ENCODE results near the gene CKB. TPM values are rescaled to one million over a fixed set of nuclear protein-coding genes. Genes with fewer than 3 reads are reported as not detected.

CKB gene
- total and polyA plus RNA-seq, 2 experiments from 2014 or later = 18.5 to 28.0 TPM

DNA sequence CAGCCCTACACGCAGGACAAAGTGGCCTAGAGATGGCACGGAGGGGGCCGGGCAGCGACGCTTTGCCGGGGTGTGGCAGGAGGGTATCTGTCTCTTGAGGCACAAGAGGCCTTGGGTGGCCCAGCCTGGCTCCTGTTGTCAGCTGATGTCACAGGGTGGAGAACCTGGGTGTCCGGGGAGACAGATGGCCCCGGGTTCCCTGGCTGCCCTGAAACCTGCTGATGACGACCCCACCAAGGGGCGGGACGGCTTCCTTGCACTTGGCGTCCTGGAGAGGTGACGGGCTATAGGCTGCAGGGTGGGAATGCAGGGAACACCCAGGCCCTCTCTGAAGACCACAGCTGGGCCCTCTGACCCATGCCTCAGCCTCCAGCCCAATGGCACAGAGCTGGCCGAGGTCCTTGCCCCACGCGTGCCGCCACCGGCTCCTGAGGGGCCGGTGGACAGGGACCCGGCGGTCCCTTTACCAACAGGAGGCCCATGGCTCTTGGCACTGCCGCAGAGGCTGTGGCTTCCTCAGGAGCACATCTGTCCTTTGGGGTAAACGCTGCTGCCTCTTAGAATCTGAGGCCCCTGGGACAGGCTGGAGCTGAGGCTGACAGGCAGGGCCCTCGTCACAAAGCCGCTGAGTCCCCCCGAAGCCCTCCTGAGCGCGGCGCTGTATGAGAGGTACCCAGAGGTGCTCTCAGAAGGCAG is 22.7 kb upstream of the CKB start:
- Histone ChIP-seq H3K79me2 (ENCODE audit: insufficient read depth) (no peaks in the 10 kb centered on the region; the same call in 1 of the 2 replicates), H3K4me2 (ENCODE audit: unreplicated experiment) (no peak overlapping the region), H3F3A (ENCODE audit: insufficient read depth) (peaks cover under 1% of the 10 kb centered on the region), H3K9ac (no peak overlapping the region), H2AFZ (no peak overlapping the region), H3K27me3 (replicated peaks; ENCODE audit: insufficient read depth) (no peaks in the 10 kb centered on the region), H3K4me1 (ENCODE audit: insufficient read depth) (peaks cover 31% of the 10 kb centered on the region), H3K4me3 (no peak overlapping the region), H3K36me3 (ENCODE audit: low read depth) (no peaks in the 10 kb centered on the region), H3K9me2 (ENCODE audit: insufficient read depth) (no peaks in the 10 kb centered on the region), H3K9me3 (ENCODE audit: low read depth) (no peaks in the 10 kb centered on the region), H3K27ac (no peak overlapping the region), H4K20me1 (ENCODE audit: insufficient read depth) (no peaks in the 10 kb centered on the region)
- 76 to 77% methylated on average over 27 of the region's 29 CpGs for WGBS, 2 experiments (ENCODE audit: low coverage in 1 of 2, low lambda C conversion rate in 2 of 2, missing lambda C conversion rate in 2 of 2)
- in situ Hi-C loops (cut with MboI) = no loop called here
- no peak for TF ChIP-seq EZH2phosphoT487 (IDR thresholded peaks at IDR 0.05; ENCODE audit: insufficient read depth, low read depth)
- no peak for TF ChIP-seq EZH2 (IDR thresholded peaks at IDR 0.05; ENCODE audit: insufficient read depth, poor library complexity, severe bottlenecking)
- DNase-seq = no peak

DNA sequence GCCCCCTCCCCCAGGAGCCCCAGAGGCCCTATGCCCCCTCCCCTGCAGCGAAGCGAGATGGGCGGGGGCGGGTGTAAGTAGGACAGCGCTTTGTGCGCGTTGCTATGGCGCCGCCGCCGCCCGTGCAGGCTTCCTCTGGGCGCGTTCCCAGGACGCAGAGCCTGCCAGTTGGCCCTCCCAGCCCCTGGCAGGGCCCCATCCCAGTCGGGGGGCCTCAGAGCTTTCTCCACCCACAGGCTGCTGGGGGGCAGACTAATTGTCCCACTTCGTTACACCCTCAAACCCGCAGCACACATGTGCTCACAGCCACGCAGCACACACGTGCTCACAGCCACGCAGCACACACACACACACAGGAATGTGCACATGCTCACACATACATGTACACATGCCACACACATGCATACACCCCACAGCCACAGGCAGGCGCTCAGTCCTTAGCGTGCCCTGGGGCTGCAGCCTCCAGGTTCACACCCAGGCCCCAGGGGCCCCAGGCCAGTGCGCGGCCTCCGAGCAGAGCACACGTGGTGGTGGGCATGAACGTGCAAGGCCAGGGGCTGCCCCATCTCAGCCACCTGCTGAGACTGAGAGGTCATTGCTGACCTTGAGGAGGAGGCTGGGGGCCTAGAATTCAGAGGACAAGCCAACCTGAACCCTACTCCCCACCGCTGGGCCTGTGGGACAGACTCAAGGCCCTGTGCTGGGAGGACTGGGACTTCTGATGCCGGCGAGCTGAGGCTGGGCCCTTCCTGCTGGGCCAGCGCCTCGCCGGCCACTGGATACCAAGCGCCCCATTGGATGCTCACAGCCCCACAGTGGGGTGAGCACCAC is 22.0 kb upstream of the CKB start:
- Histone ChIP-seq H3K36me3 (ENCODE audit: low read depth) (no peaks in the 10 kb centered on the region), H3K4me1 (ENCODE audit: insufficient read depth) (peaks cover 32% of the 10 kb centered on the region), H3K9me2 (ENCODE audit: insufficient read depth) (no peaks in the 10 kb centered on the region), H4K20me1 (ENCODE audit: insufficient read depth) (no peaks in the 10 kb centered on the region), H3K27ac (no peak overlapping the region), H2AFZ (no peak overlapping the region), H3K79me2 (ENCODE audit: insufficient read depth) (no peaks in the 10 kb centered on the region), H3F3A (ENCODE audit: insufficient read depth) (peaks cover 6% of the 10 kb centered on the region), H3K27me3 (replicated peaks; ENCODE audit: insufficient read depth) (no peaks in the 10 kb centered on the region), H3K9me3 (ENCODE audit: low read depth) (no peaks in the 10 kb centered on the region), H3K4me3 (no peak overlapping the region), H3K9ac (no peak overlapping the region), H3K4me2 (ENCODE audit: unreplicated experiment) (no peak overlapping the region)
- DNase-seq = peak; percentile 54
- TF ChIP-seq EZH2phosphoT487 (IDR thresholded peaks at IDR 0.05; ENCODE audit: insufficient read depth, low read depth) = no peak
- TF ChIP-seq EZH2 (IDR thresholded peaks at IDR 0.05; ENCODE audit: insufficient read depth, poor library complexity, severe bottlenecking) = no peak
- WGBS, 2 experiments (ENCODE audit: low coverage in 1 of 2, low lambda C conversion rate in 2 of 2, missing lambda C conversion rate in 2 of 2) = 37 to 40% methylated on average over 34 to 35 of the region's 35 CpGs
- in situ Hi-C loops (cut with MboI) = no loop called here

- H4K20me1 ChIP-seq (ENCODE audit: insufficient read depth) = no peaks in the 10 kb centered on the region
- H3F3A ChIP-seq (ENCODE audit: insufficient read depth) = peaks cover 6% of the 10 kb centered on the region
- TF ChIP-seq EZH2phosphoT487 (IDR thresholded peaks at IDR 0.05; ENCODE audit: insufficient read depth, low read depth) = no peak
- H3K79me2 ChIP-seq (ENCODE audit: insufficient read depth) = no peaks in the 10 kb centered on the region
- no peak overlapping the region for H3K4me2 ChIP-seq (ENCODE audit: unreplicated experiment)
- H3K9me3 ChIP-seq (ENCODE audit: low read depth) = no peaks in the 10 kb centered on the region
- peaks cover 32% of the 10 kb centered on the region for H3K4me1 ChIP-seq (ENCODE audit: insufficient read depth)
- 57 to 64% methylated on average over 19 of the region's 19 CpGs for WGBS, 2 experiments (ENCODE audit: low coverage in 1 of 2, low lambda C conversion rate in 2 of 2, missing lambda C conversion rate in 2 of 2)
- no peaks in the 10 kb centered on the region for H3K36me3 ChIP-seq (ENCODE audit: low read depth)
- H3K27ac ChIP-seq = no peak overlapping the region
- no peak for DNase-seq
- H3K4me3 ChIP-seq = no peak overlapping the region
- no peaks in the 10 kb centered on the region for H3K27me3 ChIP-seq (replicated peaks; ENCODE audit: insufficient read depth)
- H3K9me2 ChIP-seq (ENCODE audit: insufficient read depth) = no peaks in the 10 kb centered on the region
- H3K9ac ChIP-seq = no peak overlapping the region
- in situ Hi-C loops (cut with MboI) = no loop called here
- H2AFZ ChIP-seq = no peak overlapping the region
Measured at GRCh38 chr14:103543721-103544387, 21.2 kb upstream of the CKB start.

- DNase-seq = no peak
- H3K9me3 ChIP-seq (ENCODE audit: low read depth) = no peaks in the 10 kb centered on the region
- peak overlapping the region; percentile 10 for H3K4me2 ChIP-seq (ENCODE audit: unreplicated experiment)
- H3K27me3 ChIP-seq (replicated peaks; ENCODE audit: insufficient read depth) = no peaks in the 10 kb centered on the region
- H3K79me2 ChIP-seq (ENCODE audit: insufficient read depth) = no peaks in the 10 kb centered on the region
- no peak overlapping the region for H3K4me3 ChIP-seq
- peaks cover 32% of the 10 kb centered on the region for H3K4me1 ChIP-seq (ENCODE audit: insufficient read depth)
- H3K27ac ChIP-seq = no peak overlapping the region
- H2AFZ ChIP-seq = no peak overlapping the region
- in situ Hi-C loops (cut with MboI) = no loop called here
- H3K9me2 ChIP-seq (ENCODE audit: insufficient read depth) = no peaks in the 10 kb centered on the region
- H3F3A ChIP-seq (ENCODE audit: insufficient read depth) = peaks cover 6% of the 10 kb centered on the region
- H3K36me3 ChIP-seq (ENCODE audit: low read depth) = no peaks in the 10 kb centered on the region
- 73 to 77% methylated on average over 7 to 10 of the region's 10 CpGs for WGBS, 2 experiments (ENCODE audit: low coverage in 1 of 2, low lambda C conversion rate in 2 of 2, missing lambda C conversion rate in 2 of 2)
- H4K20me1 ChIP-seq (ENCODE audit: insufficient read depth) = no peaks in the 10 kb centered on the region
- TF ChIP-seq EZH2 (IDR thresholded peaks at IDR 0.05; ENCODE audit: insufficient read depth, poor library complexity, severe bottlenecking) (no peak), EZH2phosphoT487 (IDR thresholded peaks at IDR 0.05; ENCODE audit: insufficient read depth, low read depth) (no peak)
- H3K9ac ChIP-seq = no peak overlapping the region
Measured at GRCh38 chr14:103543140-103543539, 20.5 kb upstream of the CKB start.
